Endometrial microvascular endothelial cells (primary cell): ENCODE data around the gene SLC23A1. TPM values are rescaled to one million over a fixed set of nuclear protein-coding genes. Genes with fewer than 3 reads are reported as not detected.

Experiments used
- in situ Hi-C: cut with HindIII; loops from 2 replicates; pipeline ENCODE4 v1.10.0; 2017; ENCODE audit warnings: low sequenced_read_pairs, low pct_unique_long_range_greater_than_20kb; ENCODE audit errors: inconsistent ontology term
- total RNA-seq: library from RNA; depleted of rRNA; stranded (reverse); fragments of >200 nt; gene quantifications from one replicate; pipeline ENCODE4 v1.2.3, GENCODE V29; 2015; ENCODE audit errors: inconsistent ontology term

SLC23A1 gene
- total RNA-seq, result not detected

DNA sequence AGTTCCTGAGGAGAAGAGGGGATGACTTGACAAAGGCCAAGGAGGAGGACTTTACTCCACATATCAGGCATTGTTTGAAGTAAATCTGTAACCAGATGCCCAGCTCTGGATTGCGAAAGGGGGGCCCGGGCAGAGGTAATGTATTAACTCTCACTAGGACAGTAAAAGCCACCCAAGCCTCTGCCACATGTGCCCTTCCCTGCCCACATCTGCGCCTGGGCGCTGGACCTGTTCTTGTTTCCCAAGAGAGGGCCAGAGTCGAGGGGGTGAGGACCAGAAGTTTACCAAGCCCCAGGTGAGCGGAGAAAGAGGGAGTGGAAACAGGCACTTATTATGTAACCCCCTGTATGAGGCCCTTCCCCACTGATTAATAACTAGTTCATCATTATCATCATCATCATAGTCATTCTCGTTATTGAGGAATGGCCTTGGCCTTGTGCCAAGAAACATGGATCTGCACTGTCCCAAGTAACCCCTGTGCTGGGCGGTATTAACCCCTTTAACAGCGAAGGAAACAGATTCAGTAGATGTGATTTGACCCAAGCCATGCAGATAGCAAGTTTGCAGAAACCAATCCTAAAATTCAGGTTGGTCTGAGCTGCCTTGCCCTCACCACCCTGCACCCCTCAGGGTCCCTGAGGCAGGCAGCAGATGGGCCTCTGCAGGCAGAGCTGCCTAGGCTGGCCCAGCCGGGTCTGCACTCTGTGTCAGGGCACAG, at the start of gene SLC23A1:
Gene SLC23A1 (minus strand): TSS at position 23 of the 718 bp plus-strand sequence. CDS start 44 bp downstream, outside the sequence.
- in situ Hi-C loops, result no loop called here

DNA sequence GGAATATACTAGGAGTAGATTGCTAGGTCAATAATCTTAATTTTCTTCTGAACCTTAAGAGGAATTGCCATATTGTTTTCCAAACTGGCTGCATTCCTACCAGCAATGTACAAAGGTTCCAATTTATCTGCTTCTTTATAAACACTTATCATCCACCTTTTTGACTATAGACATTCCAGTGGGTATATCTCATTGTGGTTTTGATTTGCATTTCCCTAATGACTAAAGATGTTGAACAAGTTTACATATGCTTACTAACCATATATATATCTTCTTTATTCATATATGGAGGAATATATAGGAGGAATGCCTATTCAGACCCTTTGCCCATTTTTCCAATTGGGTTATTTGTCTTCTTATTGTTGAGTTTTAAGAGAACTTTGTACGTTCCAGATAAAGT, 48.6 kb upstream of the SLC23A1 start:
- in situ Hi-C loops, result no loop called here

GRCh38 chr5:139430015-139430414, 46.9 kb upstream of the SLC23A1 start:
- in situ Hi-C loops, result no loop called here

GRCh38 chr5:139426203-139426885, 43.2 kb upstream of the SLC23A1 start:
- in situ Hi-C loops, result no loop called here

DNA sequence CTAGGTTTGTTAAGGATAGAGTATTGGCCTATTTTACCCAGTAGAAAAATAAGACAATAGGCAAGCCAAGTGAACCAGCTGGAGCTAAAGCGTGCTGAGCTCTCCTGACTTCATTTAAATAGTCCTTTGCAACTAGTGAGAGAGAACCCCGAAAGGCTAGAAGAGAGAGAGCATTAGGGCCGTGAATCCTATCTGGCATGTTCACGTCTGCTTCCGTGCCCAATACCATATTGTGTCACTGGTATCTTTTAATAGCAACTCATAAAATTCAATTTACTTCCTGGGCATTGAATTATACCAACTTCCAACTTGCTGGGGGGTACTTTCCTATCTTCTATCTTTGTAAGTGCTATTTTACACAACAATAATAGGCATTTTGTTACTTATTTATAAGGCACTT, 42.4 kb upstream of the SLC23A1 start:
- in situ Hi-C loops, result no loop called here

- in situ Hi-C loops, result no loop called here
These were observed 39.3 kb upstream of the SLC23A1 start for GRCh38 chr5:139422307-139422893.

DNA sequence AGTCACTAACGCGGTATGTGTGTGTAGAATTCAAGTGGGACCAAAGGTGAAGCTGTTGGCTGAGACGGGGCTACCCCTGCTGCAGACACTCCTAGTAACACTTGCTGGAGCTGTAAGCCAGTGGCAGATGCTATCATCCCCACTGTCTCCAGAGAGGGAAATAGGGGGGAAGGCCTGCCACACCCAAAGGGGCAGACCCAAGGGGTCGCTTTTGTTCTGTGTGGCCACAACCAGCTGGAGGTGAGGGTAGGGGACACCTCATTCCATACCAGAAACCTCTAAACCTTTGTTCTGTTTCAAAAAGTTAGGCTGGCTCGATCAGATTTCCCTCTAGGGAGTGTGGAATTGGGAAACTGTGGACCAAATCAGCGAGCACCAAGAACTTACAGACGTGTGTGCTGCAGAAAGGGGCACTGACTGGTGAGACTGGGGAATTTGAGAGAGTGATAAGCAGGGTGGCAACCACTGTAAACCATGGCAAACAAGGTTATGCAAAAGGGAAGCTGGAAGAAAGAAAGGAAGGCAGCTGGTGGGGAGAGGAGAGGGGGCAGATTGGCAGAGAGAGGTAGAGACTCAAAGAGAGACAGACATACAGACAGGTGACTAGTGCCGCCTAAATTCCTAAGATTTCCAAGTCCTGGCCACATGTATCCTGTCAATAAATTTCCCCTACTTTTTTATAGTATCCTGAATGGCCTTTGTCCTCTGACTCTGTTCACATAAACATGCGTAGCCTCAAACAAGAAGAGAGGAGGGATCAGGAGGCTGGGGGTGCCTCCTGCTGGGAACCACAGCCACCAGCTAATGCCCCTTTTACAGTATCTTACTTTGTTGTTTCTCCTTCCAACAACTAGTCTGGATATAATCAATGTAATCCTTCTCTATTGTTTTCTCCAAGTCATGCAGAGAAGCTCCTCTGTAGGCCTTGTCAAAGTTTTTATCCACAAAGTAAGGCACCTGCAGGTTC, 36.4 kb upstream of the SLC23A1 start:
- in situ Hi-C loops, result loop anchor here (10.0 kb wide), 1 partner anchor 105 kb away; no protein-coding TSS in a partner anchor

GRCh38 chr5:139418793-139419192, 35.7 kb upstream of the SLC23A1 start:
- in situ Hi-C loops, result loop anchor here (10.0 kb wide), 1 partner anchor 106 kb away; no protein-coding TSS in a partner anchor

- in situ Hi-C loops, result loop anchor here (10.0 kb wide), 1 partner anchor 108 kb away; no protein-coding TSS in a partner anchor
These were observed 34.1 kb upstream of the SLC23A1 start for GRCh38 chr5:139417214-139417613.

DNA sequence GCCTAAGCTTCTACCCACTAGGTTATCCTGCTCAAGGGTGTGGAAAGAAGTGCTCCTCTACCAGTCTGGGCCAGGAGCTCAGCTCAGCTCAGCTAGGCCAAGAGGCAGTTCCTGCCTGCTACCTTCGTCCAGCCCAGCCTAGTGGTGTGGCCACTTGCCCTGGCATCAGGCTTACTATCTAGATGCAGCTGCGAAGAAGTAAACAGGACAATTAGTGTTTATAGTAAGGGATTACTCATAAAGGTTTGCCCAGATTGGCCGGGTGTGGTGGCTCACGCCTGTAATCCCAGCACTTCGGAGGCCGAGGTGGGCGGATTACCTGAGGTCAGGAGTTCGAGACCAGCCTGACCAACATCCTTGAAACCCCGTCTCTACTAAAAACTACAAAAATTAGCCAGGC, 33.6 kb upstream of the SLC23A1 start:
- in situ Hi-C loops, result loop anchor here (10.0 kb wide), 1 partner anchor 108 kb away; no protein-coding TSS in a partner anchor

DNA sequence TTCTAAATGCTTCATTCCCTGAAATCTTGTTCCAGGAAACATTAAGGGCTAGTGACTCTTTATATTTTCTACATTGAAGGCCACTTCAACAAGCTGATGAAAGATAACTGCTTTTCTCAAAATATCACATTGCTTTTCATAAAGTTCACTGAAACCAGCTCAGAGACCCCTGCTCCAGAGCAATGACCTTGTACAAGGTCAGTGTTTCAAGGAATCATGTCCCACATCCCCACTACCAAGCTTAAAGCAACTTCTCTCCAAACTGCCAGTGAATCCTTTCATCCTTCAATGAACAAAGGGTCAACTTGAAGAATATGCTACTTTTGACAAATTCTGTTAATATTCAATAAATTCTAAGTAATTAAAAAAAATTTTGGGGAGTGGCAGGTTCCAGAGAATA, 32.8 kb upstream of the SLC23A1 start:
- in situ Hi-C loops, result loop anchor here (10.0 kb wide), 1 partner anchor 109 kb away; no protein-coding TSS in a partner anchor

DNA sequence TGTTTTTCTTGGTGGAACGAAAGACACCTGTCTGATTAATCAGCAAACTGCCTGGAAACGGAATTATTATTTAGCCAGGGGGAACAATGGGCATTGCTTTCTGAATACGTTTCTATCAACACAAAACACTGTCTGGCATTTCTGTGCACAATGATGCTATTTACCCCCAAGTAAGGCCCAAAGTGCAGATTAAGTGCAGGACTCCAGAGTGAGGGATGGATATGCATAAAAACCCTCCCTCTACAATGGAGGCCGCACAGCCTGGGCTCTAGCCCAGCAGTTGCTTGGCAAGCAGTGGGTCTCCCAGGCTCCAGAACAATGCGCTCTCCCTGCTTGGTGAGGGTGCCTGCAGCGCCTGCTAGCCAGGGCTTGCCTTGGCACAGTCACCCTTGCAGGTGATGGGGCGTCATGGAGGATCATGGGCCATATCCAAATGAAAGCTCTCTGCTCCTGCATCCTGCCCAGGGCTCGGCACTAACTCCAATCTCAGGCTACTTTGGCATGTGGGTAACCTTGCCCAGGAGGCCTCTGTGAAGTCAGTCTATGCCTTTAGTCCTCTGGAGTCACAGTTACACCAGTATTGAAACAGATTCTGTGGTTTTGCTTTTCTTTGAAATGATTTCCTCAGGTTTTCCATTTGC, 32.2 kb upstream of the SLC23A1 start:
- in situ Hi-C loops, result loop anchor here (10.0 kb wide), 1 partner anchor 109 kb away; no protein-coding TSS in a partner anchor

DNA sequence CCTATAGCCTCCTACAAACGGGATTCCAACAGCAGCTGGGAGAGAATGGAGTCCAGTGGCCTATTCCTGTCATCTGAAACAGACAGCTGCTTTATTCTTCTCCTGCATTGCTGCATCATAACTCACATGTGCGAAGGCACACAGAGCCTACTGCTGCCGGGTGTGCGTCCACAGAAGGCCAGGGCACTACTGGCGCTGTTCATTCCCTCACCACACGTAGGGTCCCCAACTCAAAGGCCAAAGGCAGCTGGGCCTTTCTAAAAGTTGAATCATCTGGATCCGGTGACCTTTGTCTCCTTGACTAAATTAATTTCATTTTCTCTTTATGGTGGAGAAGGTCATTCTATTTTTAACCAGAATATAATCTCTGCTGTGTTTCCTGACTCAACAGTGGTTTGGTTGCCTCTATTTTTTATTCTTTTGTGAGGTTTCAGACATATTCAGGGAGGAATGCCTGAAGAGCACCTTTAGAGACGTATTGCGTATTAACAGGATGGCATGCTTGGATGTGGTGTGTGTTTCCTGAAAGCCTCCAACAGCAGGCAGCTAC, 31.6 kb upstream of the SLC23A1 start:
- in situ Hi-C loops, result loop anchor here (10.0 kb wide), 1 partner anchor 110 kb away; no protein-coding TSS in a partner anchor

GRCh38 chr5:139413963-139414362, 30.9 kb upstream of the SLC23A1 start:
- in situ Hi-C loops, result loop anchor here (10.0 kb wide), 1 partner anchor 111 kb away; no protein-coding TSS in a partner anchor

DNA sequence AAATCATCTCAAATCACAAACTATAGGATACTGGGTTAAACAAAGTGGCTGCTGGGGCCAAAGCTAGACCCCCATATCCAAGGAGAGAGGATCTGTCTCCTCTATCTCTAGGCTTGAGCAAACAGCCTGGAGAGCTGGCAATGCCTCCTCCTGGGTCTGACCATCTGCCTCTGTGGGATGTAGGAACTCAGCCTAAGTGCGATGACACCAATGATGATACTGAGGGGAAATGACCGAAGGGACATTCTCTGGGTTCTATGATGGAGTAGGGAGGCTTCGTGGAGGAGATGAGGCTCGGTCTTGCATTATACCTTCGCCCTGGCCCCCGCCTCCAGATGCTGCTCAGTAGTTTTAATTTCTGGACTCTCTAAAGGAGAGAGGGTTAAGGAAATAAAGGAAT, 30.1 kb upstream of the SLC23A1 start:
- in situ Hi-C loops, result loop anchor here (10.0 kb wide), 1 partner anchor 112 kb away; no protein-coding TSS in a partner anchor

GRCh38 chr5:139410993-139411828, 28.1 kb upstream of the SLC23A1 start:
- in situ Hi-C loops, result loop anchor here (10.0 kb wide), 1 partner anchor 114 kb away; no protein-coding TSS in a partner anchor
